ENCODE data around the gene CYP19A1.
"Not testable (repeated sequence)": the region's sequence is repeated elsewhere in the genome, so short reads cannot be mapped to it uniquely, and the experiment has no call there.

CYP19A1 gene

GRCh38 chr15:51263726-51264125 lies 74.7 kb downstream of the CYP19A1 start:
- ChIA-PET CTCF (interaction anchor here (1.3 kb wide), 1 partner anchor 101 kb away, joined by 3 read pairs; no protein-coding TSS in a partner anchor), POLR2A (no interaction called here)
- H3K27ac ChIP-seq (ENCODE audit: extremely low read depth, low read depth, low read length) = no peak overlapping the region
- H3K4me1 ChIP-seq (ENCODE audit: control insufficient read depth, insufficient read depth, low read length) = peaks cover 3% of the 10 kb centered on the region
- H3K36me3 ChIP-seq (ENCODE audit: control insufficient read depth in 2 of 2, insufficient read depth in 1 of 2, low read length in 2 of 2) = no peaks in the 10 kb centered on the region
- H3K4me3 ChIP-seq (ENCODE audit: low read depth, low read length) = no peak overlapping the region
- no peak for TF ChIP-seq ZFP69B (tag by site-specific recombination; IDR thresholded peaks at IDR 0.05)
- H3K9me3 ChIP-seq (ENCODE audit: control insufficient read depth, insufficient read depth, low read depth, low read length) = no peaks in the 10 kb centered on the region

GRCh38 chr15:51263116-51263515 lies 75.3 kb downstream of the CYP19A1 start:
- no peaks in the 10 kb centered on the region for H3K9me3 ChIP-seq (ENCODE audit: control insufficient read depth, insufficient read depth, low read depth, low read length)
- ChIA-PET CTCF (no interaction called here), POLR2A (no interaction called here)
- H3K36me3 ChIP-seq (ENCODE audit: control insufficient read depth in 2 of 2, insufficient read depth in 1 of 2, low read length in 2 of 2) = no peaks in the 10 kb centered on the region
- no peak for TF ChIP-seq MYNN (tag by site-specific recombination; IDR thresholded peaks at IDR 0.05; ENCODE audit: borderline replicate concordance)
- no peak for TF ChIP-seq PRDM1 (tag by site-specific recombination; IDR thresholded peaks at IDR 0.05)
- TF ChIP-seq AEBP2 (tag by site-specific recombination; IDR thresholded peaks at IDR 0.05; ENCODE audit: borderline replicate concordance) = no peak
- no peak for TF ChIP-seq ZSCAN16 (tag by site-specific recombination; IDR thresholded peaks at IDR 0.05)
- no peak for TF ChIP-seq ZNF112 (tag by site-specific recombination; IDR thresholded peaks at IDR 0.05)
- no peak for TF ChIP-seq ZNF501 (tag by site-specific recombination; IDR thresholded peaks at IDR 0.05)
- no peak overlapping the region for H3K27ac ChIP-seq (ENCODE audit: extremely low read depth, low read depth, low read length)
- peaks cover 3% of the 10 kb centered on the region for H3K4me1 ChIP-seq (ENCODE audit: control insufficient read depth, insufficient read depth, low read length)
- H3K4me3 ChIP-seq (ENCODE audit: low read depth, low read length) = no peak overlapping the region

GRCh38 chr15:51262463-51262862 lies 75.9 kb downstream of the CYP19A1 start:
- POLR2A ChIA-PET = no interaction called here
- H3K36me3 ChIP-seq (ENCODE audit: control insufficient read depth in 2 of 2, insufficient read depth in 1 of 2, low read length in 2 of 2) = no peaks in the 10 kb centered on the region
- H3K27ac ChIP-seq (ENCODE audit: extremely low read depth, low read depth, low read length) = no peak overlapping the region
- H3K9me3 ChIP-seq (ENCODE audit: control insufficient read depth, insufficient read depth, low read depth, low read length) = no peaks in the 10 kb centered on the region
- no peak for TF ChIP-seq ZNF175 (tag by site-specific recombination; IDR thresholded peaks at IDR 0.05)
- TF ChIP-seq MEIS1 (CRISPR knock-in tag; IDR thresholded peaks at IDR 0.05; ENCODE audit: borderline replicate concordance) = no peak
- no peak for TF ChIP-seq ZNF488 (tag by site-specific recombination; IDR thresholded peaks at IDR 0.05)
- TF ChIP-seq ZFP3 (tag by site-specific recombination; IDR thresholded peaks at IDR 0.05; ENCODE audit: low read depth) = no peak
- no peak for TF ChIP-seq ZSCAN16 (tag by site-specific recombination; IDR thresholded peaks at IDR 0.05)
- no peak for TF ChIP-seq ZNF433 (tag by site-specific recombination; IDR thresholded peaks at IDR 0.05; ENCODE audit: low read depth)
- no peak for TF ChIP-seq ZNF600 (tag by site-specific recombination; IDR thresholded peaks at IDR 0.05)
- TF ChIP-seq GLIS2 (tag by site-specific recombination; IDR thresholded peaks at IDR 0.05) = no peak
- no peak for TF ChIP-seq ZNF157 (tag by site-specific recombination; IDR thresholded peaks at IDR 0.05)
- TF ChIP-seq SP2 (tag by site-specific recombination; IDR thresholded peaks at IDR 0.05) = no peak
- TF ChIP-seq ZNF555 (tag by site-specific recombination; conservative IDR thresholded peaks at IDR 0.05) = no peak
- no peak for TF ChIP-seq ZNF544 (tag by site-specific recombination; IDR thresholded peaks at IDR 0.05)
- no peaks in the 10 kb centered on the region for H3K4me1 ChIP-seq (ENCODE audit: control insufficient read depth, insufficient read depth, low read length)
- CTCF ChIA-PET = no interaction called here
- no peak overlapping the region for H3K4me3 ChIP-seq (ENCODE audit: low read depth, low read length)

- POLR2A ChIA-PET; CTCF ChIA-PET; H3K9me3 ChIP-seq (ENCODE audit: control insufficient read depth, insufficient read depth, low read depth, low read length): not testable (repeated sequence)
Observed at GRCh38 chr15:51261113-51261512, 77.3 kb downstream of the CYP19A1 start.

More at GRCh38 chr15:51261113-51261512, 77.3 kb downstream of the CYP19A1 start:
- not testable (repeated sequence) for H3K27ac ChIP-seq (ENCODE audit: extremely low read depth, low read depth, low read length); H3K36me3 ChIP-seq (ENCODE audit: control insufficient read depth in 2 of 2, insufficient read depth in 1 of 2, low read length in 2 of 2); H3K4me3 ChIP-seq (ENCODE audit: low read depth, low read length); H3K4me1 ChIP-seq (ENCODE audit: control insufficient read depth, insufficient read depth, low read length)
